ENCODE data around the gene DET1. TPM values are rescaled to one million over a fixed set of nuclear protein-coding genes. Genes with fewer than 3 reads are reported as not detected.

DET1 gene
- total and polyA plus RNA-seq, 3 experiments from 2014 or later: 1.4 to 2.8 (median 1.8) TPM

GRCh38 chr15:88518903-88519302 is 27.6 kb downstream of the DET1 start:
- Mint-ChIP-seq H3K27ac (no peak overlapping the region), H3K9me3 (no peaks in the 10 kb centered on the region), H3K4me3 (no peak overlapping the region), H3K36me3 (peaks cover 4 to 32% (median 11%) of the 10 kb centered on the region in 3 donors), H3K27me3 (no peaks in the 10 kb centered on the region), H3K4me1 (no peaks in the 10 kb centered on the region)
- Histone ChIP-seq H3K4me1 (ENCODE audit: insufficient read depth, low read length) (no peaks in the 10 kb centered on the region), H3K9me3 (ENCODE audit: low read length) (no peaks in the 10 kb centered on the region), H3K36me3 (ENCODE audit: insufficient read depth, low read length) (no peaks in the 10 kb centered on the region), H3K4me3 (ENCODE audit: low read length) (no peak overlapping the region), H3K27ac (ENCODE audit: low read depth, low read length) (no peak overlapping the region), H3K27me3 (ENCODE audit: insufficient read depth, low read length, poor library complexity, severe bottlenecking) (no peaks in the 10 kb centered on the region)
- no peak for DNase-seq
- POLR2A ChIA-PET: no interaction called here
- CTCF ChIA-PET: no interaction called here

- H3K27me3 Mint-ChIP-seq: no peaks in the 10 kb centered on the region
- DNase-seq: no peak
- no peaks in the 10 kb centered on the region for H3K27me3 ChIP-seq (ENCODE audit: insufficient read depth, low read length, poor library complexity, severe bottlenecking)
- H3K9me3 Mint-ChIP-seq: no peaks in the 10 kb centered on the region
- ChIA-PET POLR2A (no interaction called here), CTCF (no interaction called here)
- H3K4me3 ChIP-seq (ENCODE audit: low read length): no peak overlapping the region
- peaks cover 22 to 65% (median 40%) of the 10 kb centered on the region in 3 donors for H3K36me3 Mint-ChIP-seq
- no peaks in the 10 kb centered on the region for H3K4me1 Mint-ChIP-seq
- no peak overlapping the region for H3K27ac ChIP-seq (ENCODE audit: low read depth, low read length)
- peaks cover 15% of the 10 kb centered on the region for H3K36me3 ChIP-seq (ENCODE audit: insufficient read depth, low read length)
- H3K9me3 ChIP-seq (ENCODE audit: low read length): no peaks in the 10 kb centered on the region
- no peak overlapping the region for H3K4me3 Mint-ChIP-seq
- H3K4me1 ChIP-seq (ENCODE audit: insufficient read depth, low read length): no peaks in the 10 kb centered on the region
- H3K27ac Mint-ChIP-seq: no peak overlapping the region
These were observed 33.3 kb downstream of the DET1 start for GRCh38 chr15:88513195-88513594.

DNA sequence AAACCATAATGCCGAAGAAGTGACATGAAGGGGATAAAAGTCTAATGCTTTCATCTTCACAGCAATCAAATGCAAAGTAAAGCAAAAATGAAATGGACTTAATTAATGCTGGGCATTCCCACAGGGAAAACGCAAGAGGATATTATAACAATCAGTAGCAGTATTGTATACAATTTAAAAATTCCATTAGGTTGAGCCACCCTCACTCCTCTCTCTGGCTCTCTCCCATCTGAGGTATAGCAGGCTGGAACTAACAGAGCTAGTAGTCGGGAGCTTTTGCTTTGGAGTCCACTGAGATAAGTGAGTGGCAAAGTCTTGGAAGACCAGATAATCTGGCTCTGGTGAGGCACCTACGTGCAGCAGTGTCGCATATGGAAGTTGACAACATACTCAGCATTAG is 33.9 kb downstream of the DET1 start:
- H3K36me3 ChIP-seq (ENCODE audit: insufficient read depth, low read length): peaks cover 16% of the 10 kb centered on the region
- POLR2A ChIA-PET: no interaction called here
- H3K4me3 Mint-ChIP-seq: no peak overlapping the region

DNA sequence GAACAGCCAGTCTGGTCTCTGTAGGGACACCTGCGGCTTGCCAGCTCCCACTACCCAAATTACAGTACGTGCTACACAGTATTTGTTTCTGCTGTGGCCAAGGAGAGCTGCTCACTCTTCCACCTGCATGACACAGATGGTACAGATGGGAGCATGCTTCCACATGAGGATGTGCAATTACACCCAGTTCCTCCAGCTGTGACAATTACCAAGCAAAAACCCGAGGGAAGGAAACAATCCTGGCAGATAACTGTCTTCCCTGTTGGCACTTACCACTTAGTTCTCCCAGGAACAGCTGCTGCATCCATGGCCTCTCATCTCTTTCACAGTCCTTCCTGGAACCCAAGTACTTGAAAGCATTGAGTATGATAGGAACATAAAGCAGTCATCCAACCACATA is 34.4 kb downstream of the DET1 start:
- ChIA-PET CTCF (no interaction called here), POLR2A (no interaction called here)
- Mint-ChIP-seq H3K9me3 (no peaks in the 10 kb centered on the region), H3K4me3 (no peak overlapping the region), H3K27me3 (no peaks in the 10 kb centered on the region), H3K27ac (no peak overlapping the region), H3K36me3 (peaks cover 22 to 73% (median 43%) of the 10 kb centered on the region in 3 donors), H3K4me1 (no peaks in the 10 kb centered on the region)
- H3K4me3 ChIP-seq (ENCODE audit: low read length): no peak overlapping the region
- peaks cover 19% of the 10 kb centered on the region for H3K36me3 ChIP-seq (ENCODE audit: insufficient read depth, low read length)
- no peak for DNase-seq
- no peaks in the 10 kb centered on the region for H3K4me1 ChIP-seq (ENCODE audit: insufficient read depth, low read length)
- no peaks in the 10 kb centered on the region for H3K27me3 ChIP-seq (ENCODE audit: insufficient read depth, low read length, poor library complexity, severe bottlenecking)
- no peaks in the 10 kb centered on the region for H3K9me3 ChIP-seq (ENCODE audit: low read length)
- H3K27ac ChIP-seq (ENCODE audit: low read depth, low read length): no peak overlapping the region

More for the DNA sequence above, 33.9 kb downstream of the DET1 start:
- Histone ChIP-seq H3K27me3 (ENCODE audit: insufficient read depth, low read length, poor library complexity, severe bottlenecking) (no peaks in the 10 kb centered on the region), H3K4me1 (ENCODE audit: insufficient read depth, low read length) (no peaks in the 10 kb centered on the region), H3K9me3 (ENCODE audit: low read length) (no peaks in the 10 kb centered on the region), H3K27ac (ENCODE audit: low read depth, low read length) (no peak overlapping the region), H3K4me3 (ENCODE audit: low read length) (no peak overlapping the region)
- Mint-ChIP-seq H3K36me3 (peaks cover 22 to 69% (median 41%) of the 10 kb centered on the region in 3 donors), H3K27ac (no peak overlapping the region), H3K9me3 (no peaks in the 10 kb centered on the region), H3K27me3 (no peaks in the 10 kb centered on the region), H3K4me1 (no peaks in the 10 kb centered on the region)
- no peak for DNase-seq
- CTCF ChIA-PET: no interaction called here

DNA sequence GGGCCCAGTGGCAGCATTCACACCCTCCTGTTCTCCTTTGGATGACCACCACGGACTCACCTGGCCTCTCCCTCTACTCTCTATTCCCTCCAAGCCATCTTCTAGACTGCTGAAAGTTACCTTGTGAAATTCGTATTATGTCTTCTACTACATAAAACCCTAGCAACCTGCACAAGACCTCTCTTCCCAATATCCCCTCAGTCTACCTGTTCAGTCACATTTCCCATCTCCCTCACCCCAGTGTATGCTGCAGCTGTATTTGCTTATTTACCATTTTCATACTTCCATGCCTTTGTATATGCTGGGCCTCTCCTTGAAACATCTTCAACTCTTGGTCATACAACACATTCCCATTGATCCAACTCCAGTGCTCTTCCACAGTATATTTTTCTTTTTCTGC is 35.3 kb downstream of the DET1 start:
- H3K4me1 ChIP-seq (ENCODE audit: insufficient read depth, low read length): no peaks in the 10 kb centered on the region
- no peak for DNase-seq
- peak overlapping the region in 2 of 8 donors; percentile 7 for H3K27ac Mint-ChIP-seq
- no peak overlapping the region for H3K4me3 ChIP-seq (ENCODE audit: low read length)
- POLR2A ChIA-PET: no interaction called here
- no peaks in the 10 kb centered on the region for H3K9me3 Mint-ChIP-seq
- CTCF ChIA-PET: no interaction called here
- no peaks in the 10 kb centered on the region for H3K4me1 Mint-ChIP-seq
- H3K9me3 ChIP-seq (ENCODE audit: low read length): no peaks in the 10 kb centered on the region
- H3K27me3 ChIP-seq (ENCODE audit: insufficient read depth, low read length, poor library complexity, severe bottlenecking): no peaks in the 10 kb centered on the region
- no peaks in the 10 kb centered on the region for H3K27me3 Mint-ChIP-seq
- H3K4me3 Mint-ChIP-seq: no peak overlapping the region
- H3K36me3 Mint-ChIP-seq: peaks cover 22 to 65% (median 42%) of the 10 kb centered on the region in 3 donors
- H3K27ac ChIP-seq (ENCODE audit: low read depth, low read length): no peak overlapping the region
- peaks cover 19% of the 10 kb centered on the region for H3K36me3 ChIP-seq (ENCODE audit: insufficient read depth, low read length)

- no peaks in the 10 kb centered on the region for H3K27me3 ChIP-seq (ENCODE audit: insufficient read depth, low read length, poor library complexity, severe bottlenecking)
- ChIA-PET CTCF (no interaction called here), POLR2A (no interaction called here)
- no peak overlapping the region for H3K27ac ChIP-seq (ENCODE audit: low read depth, low read length)
- Mint-ChIP-seq H3K9me3 (no peaks in the 10 kb centered on the region), H3K27ac (no peak overlapping the region), H3K4me1 (no peaks in the 10 kb centered on the region), H3K4me3 (no peak overlapping the region), H3K27me3 (no peaks in the 10 kb centered on the region), H3K36me3 (peaks cover 22 to 69% (median 42%) of the 10 kb centered on the region in 3 donors)
- H3K4me3 ChIP-seq (ENCODE audit: low read length): no peak overlapping the region
- no peaks in the 10 kb centered on the region for H3K4me1 ChIP-seq (ENCODE audit: insufficient read depth, low read length)
- no peaks in the 10 kb centered on the region for H3K9me3 ChIP-seq (ENCODE audit: low read length)
- peaks cover 19% of the 10 kb centered on the region for H3K36me3 ChIP-seq (ENCODE audit: insufficient read depth, low read length)
- DNase-seq: no peak
These were observed 36.5 kb downstream of the DET1 start for GRCh38 chr15:88509964-88510363.

DNA sequence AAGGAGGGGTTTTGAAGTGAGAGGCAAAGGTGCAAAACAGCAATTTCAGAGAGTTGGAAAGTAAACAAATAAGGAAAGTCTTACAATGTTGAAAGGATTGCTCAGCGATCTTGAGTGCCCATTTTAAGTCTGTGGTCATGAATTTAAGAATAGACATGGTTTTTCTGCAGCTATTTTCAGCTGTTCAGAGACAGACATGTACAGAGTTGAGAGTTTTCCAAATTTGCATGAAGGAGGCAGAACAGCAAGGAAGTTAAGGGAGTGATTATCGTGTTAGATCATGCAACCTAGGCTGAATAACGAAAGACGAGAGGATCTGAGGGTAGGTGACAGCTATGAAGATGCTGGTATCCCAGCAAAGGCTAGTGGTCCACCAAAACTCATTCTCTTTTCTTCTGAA is 37.2 kb downstream of the DET1 start:
- Histone ChIP-seq H3K27ac (ENCODE audit: low read depth, low read length) (no peak overlapping the region), H3K36me3 (ENCODE audit: insufficient read depth, low read length) (peaks cover 19% of the 10 kb centered on the region), H3K9me3 (ENCODE audit: low read length) (no peaks in the 10 kb centered on the region), H3K27me3 (ENCODE audit: insufficient read depth, low read length, poor library complexity, severe bottlenecking) (no peaks in the 10 kb centered on the region), H3K4me3 (ENCODE audit: low read length) (no peak overlapping the region), H3K4me1 (ENCODE audit: insufficient read depth, low read length) (no peaks in the 10 kb centered on the region)
- no peak overlapping the region for H3K4me3 Mint-ChIP-seq
- H3K36me3 Mint-ChIP-seq: peaks cover 22 to 70% (median 44%) of the 10 kb centered on the region in 3 donors
- no peak overlapping the region for H3K27ac Mint-ChIP-seq
- CTCF ChIA-PET: no interaction called here
- POLR2A ChIA-PET: no interaction called here
- no peaks in the 10 kb centered on the region for H3K4me1 Mint-ChIP-seq
- H3K27me3 Mint-ChIP-seq: no peaks in the 10 kb centered on the region
- H3K9me3 Mint-ChIP-seq: no peaks in the 10 kb centered on the region
- no peak for DNase-seq

DNA sequence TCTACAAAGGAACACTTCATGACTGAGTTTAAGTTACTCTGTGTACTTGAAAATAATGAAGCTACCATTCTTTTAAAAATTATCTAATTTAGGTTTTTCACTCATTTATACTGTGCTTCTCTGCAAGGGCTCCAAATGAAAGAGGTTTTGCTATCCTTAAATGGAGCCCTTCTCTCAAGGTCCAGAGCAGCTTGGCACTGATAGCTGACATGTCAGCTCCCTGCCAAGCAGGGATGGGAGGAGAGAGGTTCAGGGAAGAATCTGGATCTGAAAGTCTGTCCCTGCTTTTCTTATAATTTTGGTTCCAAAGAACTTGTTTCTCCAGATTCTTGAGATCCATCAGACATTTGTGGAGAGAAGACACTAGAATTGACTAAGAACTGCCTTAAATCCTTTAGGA is 39.9 kb downstream of the DET1 start:
- H3K27ac ChIP-seq (ENCODE audit: low read depth, low read length): no peak overlapping the region
- POLR2A ChIA-PET: no interaction called here
- H3K9me3 Mint-ChIP-seq: no peaks in the 10 kb centered on the region
- H3K36me3 ChIP-seq (ENCODE audit: insufficient read depth, low read length): peaks cover 6% of the 10 kb centered on the region
- CTCF ChIA-PET: no interaction called here
- H3K27me3 ChIP-seq (ENCODE audit: insufficient read depth, low read length, poor library complexity, severe bottlenecking): no peaks in the 10 kb centered on the region
- no peak overlapping the region for H3K4me3 ChIP-seq (ENCODE audit: low read length)
- no peaks in the 10 kb centered on the region for H3K4me1 Mint-ChIP-seq
- no peaks in the 10 kb centered on the region for H3K4me1 ChIP-seq (ENCODE audit: insufficient read depth, low read length)
- no peak overlapping the region for H3K27ac Mint-ChIP-seq
- H3K27me3 Mint-ChIP-seq: no peaks in the 10 kb centered on the region
- peaks cover 18 to 62% (median 38%) of the 10 kb centered on the region in 3 donors for H3K36me3 Mint-ChIP-seq
- no peaks in the 10 kb centered on the region for H3K9me3 ChIP-seq (ENCODE audit: low read length)
- DNase-seq: no peak
- no peak overlapping the region for H3K4me3 Mint-ChIP-seq

DNA sequence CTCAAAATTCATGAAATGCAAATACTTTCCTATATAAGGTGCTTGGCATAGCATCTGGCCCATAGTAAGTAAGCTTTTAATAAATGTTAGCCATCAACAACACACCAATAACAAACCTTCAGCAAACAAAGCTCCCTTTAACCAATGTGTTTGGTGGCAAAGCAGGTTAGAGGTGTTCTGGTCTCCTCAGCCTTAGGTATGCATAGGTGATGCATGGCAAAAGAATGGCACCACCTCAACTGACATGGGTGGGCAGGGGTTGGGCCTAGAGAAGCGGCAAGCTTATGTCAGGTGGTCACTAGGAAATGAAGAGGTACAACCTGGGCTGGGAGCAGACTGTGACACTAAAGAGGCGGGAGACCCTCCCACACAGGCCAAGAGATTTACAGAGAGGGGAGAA is 40.8 kb downstream of the DET1 start:
- no peak overlapping the region for H3K27ac ChIP-seq (ENCODE audit: low read depth, low read length)
- Mint-ChIP-seq H3K9me3 (no peaks in the 10 kb centered on the region), H3K27me3 (no peaks in the 10 kb centered on the region), H3K27ac (no peak overlapping the region), H3K4me3 (no peak overlapping the region), H3K36me3 (peaks cover 11 to 55% (median 32%) of the 10 kb centered on the region in 3 donors), H3K4me1 (no peaks in the 10 kb centered on the region)
- POLR2A ChIA-PET: no interaction called here
- H3K27me3 ChIP-seq (ENCODE audit: insufficient read depth, low read length, poor library complexity, severe bottlenecking): no peaks in the 10 kb centered on the region
- H3K4me3 ChIP-seq (ENCODE audit: low read length): no peak overlapping the region
- peaks cover 5% of the 10 kb centered on the region for H3K36me3 ChIP-seq (ENCODE audit: insufficient read depth, low read length)
- DNase-seq: no peak
- H3K4me1 ChIP-seq (ENCODE audit: insufficient read depth, low read length): no peaks in the 10 kb centered on the region
- no peaks in the 10 kb centered on the region for H3K9me3 ChIP-seq (ENCODE audit: low read length)
- CTCF ChIA-PET: interaction anchor here (0.8 kb wide), 1 partner anchor 158 kb away, joined by 4 read pairs; no protein-coding TSS in a partner anchor

Measured in CD8-positive, alpha-beta memory T cell (primary cell).